ENCODE data around the gene KDM6A.

Gene KDM6A

GRCh38 chrX:44989995-44990770 lies 117.2 kb downstream of the KDM6A start:
- Histone ChIP-seq H3F3A (ENCODE audit: insufficient read depth, low read length) (no peaks in the 10 kb centered on the region), H3K9me2 (ENCODE audit: low read depth, low read length) (no peaks in the 10 kb centered on the region), H3K4me3 (ENCODE audit: low read depth, low read length, poor library complexity, severe bottlenecking) (no peak overlapping the region), H3K36me3 (ENCODE audit: insufficient read depth, low read length) (no peaks in the 10 kb centered on the region), H3K9me3 (ENCODE audit: low read length) (no peaks in the 10 kb centered on the region), H2AFZ (ENCODE audit: low read length) (no peak overlapping the region), H3K4me2 (ENCODE audit: low read length) (no peak overlapping the region), H3K27ac (ENCODE audit: low read depth, low read length, poor library complexity, severe bottlenecking) (no peak overlapping the region), H3K79me2 (ENCODE audit: insufficient read depth, low read length) (0 out of 2 replicates have a peak, but pooled peaks cover 5% of the 10 kb centered on the region), H3K4me1 (ENCODE audit: insufficient read depth, low read length, severe bottlenecking) (no peaks in the 10 kb centered on the region), H3K9ac (ENCODE audit: low read length) (no peak overlapping the region), H4K20me1 (ENCODE audit: insufficient read depth, low read length) (no peaks in the 10 kb centered on the region), H3K27me3 (ENCODE audit: insufficient read depth, low read length) (no peaks in the 10 kb centered on the region)
- TF ChIP-seq, protein P1, sequence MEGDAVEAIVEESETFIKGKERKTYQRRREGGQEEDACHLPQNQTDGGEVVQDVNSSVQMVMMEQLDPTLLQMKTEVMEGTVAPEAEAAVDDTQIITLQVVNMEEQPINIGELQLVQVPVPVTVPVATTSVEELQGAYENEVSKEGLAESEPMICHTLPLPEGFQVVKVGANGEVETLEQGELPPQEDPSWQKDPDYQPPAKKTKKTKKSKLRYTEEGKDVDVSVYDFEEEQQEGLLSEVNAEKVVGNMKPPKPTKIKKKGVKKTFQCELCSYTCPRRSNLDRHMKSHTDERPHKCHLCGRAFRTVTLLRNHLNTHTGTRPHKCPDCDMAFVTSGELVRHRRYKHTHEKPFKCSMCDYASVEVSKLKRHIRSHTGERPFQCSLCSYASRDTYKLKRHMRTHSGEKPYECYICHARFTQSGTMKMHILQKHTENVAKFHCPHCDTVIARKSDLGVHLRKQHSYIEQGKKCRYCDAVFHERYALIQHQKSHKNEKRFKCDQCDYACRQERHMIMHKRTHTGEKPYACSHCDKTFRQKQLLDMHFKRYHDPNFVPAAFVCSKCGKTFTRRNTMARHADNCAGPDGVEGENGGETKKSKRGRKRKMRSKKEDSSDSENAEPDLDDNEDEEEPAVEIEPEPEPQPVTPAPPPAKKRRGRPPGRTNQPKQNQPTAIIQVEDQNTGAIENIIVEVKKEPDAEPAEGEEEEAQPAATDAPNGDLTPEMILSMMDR (IDR thresholded peaks at IDR 0.05; ENCODE audit: low read length): no peak
- no peak for TF ChIP-seq EZH2 (IDR thresholded peaks at IDR 0.05; ENCODE audit: borderline replicate concordance, low read length)

DNA sequence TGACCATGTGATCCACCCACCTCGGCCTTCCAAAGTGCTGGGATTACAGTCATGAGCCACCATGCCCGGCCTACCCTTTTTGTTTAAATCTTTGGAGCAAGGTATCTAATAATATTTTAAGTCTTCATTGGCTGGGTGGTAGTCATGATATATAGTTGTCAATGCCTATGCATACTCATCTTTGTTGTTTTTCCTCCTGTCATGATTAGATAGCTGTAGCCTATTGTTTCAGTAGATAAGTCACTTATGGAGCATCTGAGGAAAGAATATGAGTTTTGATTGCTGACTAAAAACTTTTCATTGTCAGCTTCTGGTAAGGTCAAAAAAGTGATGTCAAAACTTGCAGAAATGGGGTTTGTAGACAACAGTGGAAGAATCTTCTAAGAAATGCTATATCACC lies 119.8 kb downstream of the KDM6A start:
- no peak overlapping the region for H3K27ac ChIP-seq (ENCODE audit: low read depth, low read length, poor library complexity, severe bottlenecking)
- H3K9ac ChIP-seq (ENCODE audit: low read length): no peak overlapping the region
- no peak overlapping the region for H2AFZ ChIP-seq (ENCODE audit: low read length)
- 0 out of 2 replicates have a peak, but pooled peaks cover 5% of the 10 kb centered on the region for H3K79me2 ChIP-seq (ENCODE audit: insufficient read depth, low read length)
- no peaks in the 10 kb centered on the region for H4K20me1 ChIP-seq (ENCODE audit: insufficient read depth, low read length)
- no peaks in the 10 kb centered on the region for H3K36me3 ChIP-seq (ENCODE audit: insufficient read depth, low read length)
- peaks cover 6% of the 10 kb centered on the region for H3K4me1 ChIP-seq (ENCODE audit: insufficient read depth, low read length, severe bottlenecking)
- H3F3A ChIP-seq (ENCODE audit: insufficient read depth, low read length): no peaks in the 10 kb centered on the region
- no peak overlapping the region for H3K4me3 ChIP-seq (ENCODE audit: low read depth, low read length, poor library complexity, severe bottlenecking)
- H3K27me3 ChIP-seq (ENCODE audit: insufficient read depth, low read length): no peaks in the 10 kb centered on the region
- no peak for TF ChIP-seq EZH2 (IDR thresholded peaks at IDR 0.05; ENCODE audit: borderline replicate concordance, low read length)
- TF ChIP-seq, protein P1 (IDR thresholded peaks at IDR 0.05; ENCODE audit: low read length): no peak
- no peak overlapping the region for H3K4me2 ChIP-seq (ENCODE audit: low read length)
- no peaks in the 10 kb centered on the region for H3K9me2 ChIP-seq (ENCODE audit: low read depth, low read length)
- no peaks in the 10 kb centered on the region for H3K9me3 ChIP-seq (ENCODE audit: low read length)

- H3K9me2 ChIP-seq (ENCODE audit: low read depth, low read length): no peaks in the 10 kb centered on the region
- H3K79me2 ChIP-seq (ENCODE audit: insufficient read depth, low read length): no peaks in the 10 kb centered on the region
- no peak overlapping the region for H3K4me2 ChIP-seq (ENCODE audit: low read length)
- H3F3A ChIP-seq (ENCODE audit: insufficient read depth, low read length): no peaks in the 10 kb centered on the region
- no peak overlapping the region for H3K9ac ChIP-seq (ENCODE audit: low read length)
- no peak overlapping the region for H2AFZ ChIP-seq (ENCODE audit: low read length)
- H3K4me1 ChIP-seq (ENCODE audit: insufficient read depth, low read length, severe bottlenecking): peaks cover 14% of the 10 kb centered on the region
- TF ChIP-seq EZH2 (IDR thresholded peaks at IDR 0.05; ENCODE audit: borderline replicate concordance, low read length): no peak
- TF ChIP-seq, protein P1 (IDR thresholded peaks at IDR 0.05; ENCODE audit: low read length): no peak
- H3K27ac ChIP-seq (ENCODE audit: low read depth, low read length, poor library complexity, severe bottlenecking): no peak overlapping the region
- no peak overlapping the region for H3K4me3 ChIP-seq (ENCODE audit: low read depth, low read length, poor library complexity, severe bottlenecking)
- H3K9me3 ChIP-seq (ENCODE audit: low read length): no peaks in the 10 kb centered on the region
- H3K27me3 ChIP-seq (ENCODE audit: insufficient read depth, low read length): no peaks in the 10 kb centered on the region
- H3K36me3 ChIP-seq (ENCODE audit: insufficient read depth, low read length): no peaks in the 10 kb centered on the region
- no peaks in the 10 kb centered on the region for H4K20me1 ChIP-seq (ENCODE audit: insufficient read depth, low read length)
These were observed 123.3 kb downstream of the KDM6A start for GRCh38 chrX:44996277-44996676.
